Measurements from ENCODE around the gene CDK14. TPM values are rescaled to one million over a fixed set of nuclear protein-coding genes. Genes with fewer than 3 reads are reported as not detected.

CDK14 gene
- total RNA-seq, 4 donors from 2014 or later = 29.3 to 37.8 (median 33.0) TPM

DNA sequence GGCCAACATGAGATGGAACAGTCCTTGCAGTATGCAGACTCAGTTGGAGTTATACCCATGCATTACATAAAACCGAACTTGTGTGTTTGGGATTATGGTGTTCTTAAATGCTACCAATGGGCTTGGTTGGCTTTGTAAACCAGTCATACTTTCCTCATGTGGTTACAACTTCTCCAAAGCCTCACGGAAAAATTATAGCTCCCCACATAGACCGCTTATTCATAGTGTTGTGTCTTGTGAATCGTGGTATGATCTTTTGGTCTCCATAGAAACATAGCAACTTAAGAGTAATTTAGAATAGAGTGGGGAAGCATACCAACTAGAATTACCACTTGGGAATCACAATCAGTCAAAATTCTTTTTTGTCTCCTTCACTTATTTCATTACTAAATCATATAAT, 555.8 kb downstream of the CDK14 start:
- 93 to 96% methylated on average over 4 of the region's 4 CpGs for WGBS, 2 donors
- H3K4me3 ChIP-seq (replicated peaks in 1 of 3) = no peak overlapping the region
- intact Hi-C loops (cut with DNase I) = no loop called here
- no peak overlapping the region for H3K27ac ChIP-seq
- H3K27me3 ChIP-seq = no peaks in the 10 kb centered on the region
- no peaks in the 10 kb centered on the region for H3K4me1 ChIP-seq
- no peak for TF ChIP-seq POLR2A (IDR thresholded peaks at IDR 0.05)
- TF ChIP-seq, protein P1, sequence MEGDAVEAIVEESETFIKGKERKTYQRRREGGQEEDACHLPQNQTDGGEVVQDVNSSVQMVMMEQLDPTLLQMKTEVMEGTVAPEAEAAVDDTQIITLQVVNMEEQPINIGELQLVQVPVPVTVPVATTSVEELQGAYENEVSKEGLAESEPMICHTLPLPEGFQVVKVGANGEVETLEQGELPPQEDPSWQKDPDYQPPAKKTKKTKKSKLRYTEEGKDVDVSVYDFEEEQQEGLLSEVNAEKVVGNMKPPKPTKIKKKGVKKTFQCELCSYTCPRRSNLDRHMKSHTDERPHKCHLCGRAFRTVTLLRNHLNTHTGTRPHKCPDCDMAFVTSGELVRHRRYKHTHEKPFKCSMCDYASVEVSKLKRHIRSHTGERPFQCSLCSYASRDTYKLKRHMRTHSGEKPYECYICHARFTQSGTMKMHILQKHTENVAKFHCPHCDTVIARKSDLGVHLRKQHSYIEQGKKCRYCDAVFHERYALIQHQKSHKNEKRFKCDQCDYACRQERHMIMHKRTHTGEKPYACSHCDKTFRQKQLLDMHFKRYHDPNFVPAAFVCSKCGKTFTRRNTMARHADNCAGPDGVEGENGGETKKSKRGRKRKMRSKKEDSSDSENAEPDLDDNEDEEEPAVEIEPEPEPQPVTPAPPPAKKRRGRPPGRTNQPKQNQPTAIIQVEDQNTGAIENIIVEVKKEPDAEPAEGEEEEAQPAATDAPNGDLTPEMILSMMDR (IDR thresholded peaks at IDR 0.05) = no peak
- no peaks in the 10 kb centered on the region for H3K9me3 ChIP-seq
- no peak for DNase-seq
- no peaks in the 10 kb centered on the region for H3K36me3 ChIP-seq

DNA sequence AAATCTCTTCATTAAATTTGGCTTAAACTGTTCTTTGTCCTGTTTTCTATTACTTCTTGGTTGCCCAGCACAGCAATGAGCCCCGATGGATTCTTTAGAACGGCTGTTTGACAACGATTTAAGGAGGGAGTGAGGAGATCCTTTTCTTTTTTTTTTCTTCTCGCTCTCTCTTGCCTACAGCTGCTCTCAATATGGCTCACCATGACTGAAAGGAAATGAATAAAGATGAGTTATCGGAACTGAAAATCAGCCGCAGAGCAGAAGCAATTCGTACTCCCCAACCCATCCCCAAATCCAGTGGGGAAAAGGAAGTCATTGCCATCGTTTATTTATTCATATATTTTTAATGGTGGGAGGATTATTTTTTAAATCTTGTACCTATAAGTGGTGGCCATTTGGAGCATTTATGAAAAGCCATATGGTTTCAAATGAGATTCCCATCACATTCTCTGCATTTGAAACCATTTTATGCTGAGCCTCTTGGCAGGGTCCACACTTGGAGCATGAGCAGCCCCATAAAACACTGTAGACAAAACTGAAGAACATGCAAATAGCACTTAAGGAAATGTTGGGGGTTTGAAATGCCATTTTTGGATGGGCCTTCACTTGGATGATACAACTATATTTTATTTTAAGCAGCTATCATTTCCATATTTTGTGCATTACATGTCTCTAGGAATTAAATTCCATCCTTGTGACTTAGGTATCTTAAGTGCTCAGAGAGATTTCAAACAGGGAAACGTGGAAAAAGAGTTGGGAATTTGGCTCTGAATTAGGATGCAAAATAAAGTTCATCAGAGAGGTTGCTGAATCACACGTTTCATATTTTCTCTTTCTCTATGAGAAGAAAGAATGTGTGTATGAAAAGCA, 560.4 kb downstream of the CDK14 start:
- no peak for DNase-seq
- no peak overlapping the region for H3K4me3 ChIP-seq (replicated peaks in 1 of 3)
- no peak overlapping the region for H3K27ac ChIP-seq
- TF ChIP-seq, protein P1 (IDR thresholded peaks at IDR 0.05) = no peak
- no peak for TF ChIP-seq POLR2A (IDR thresholded peaks at IDR 0.05)
- H3K9me3 ChIP-seq = no peaks in the 10 kb centered on the region
- intact Hi-C loops (cut with DNase I) = no loop called here
- no peaks in the 10 kb centered on the region for H3K4me1 ChIP-seq
- 89 to 90% methylated on average over 10 of the region's 10 CpGs for WGBS, 2 donors
- H3K36me3 ChIP-seq = no peaks in the 10 kb centered on the region
- no peaks in the 10 kb centered on the region for H3K27me3 ChIP-seq

DNA sequence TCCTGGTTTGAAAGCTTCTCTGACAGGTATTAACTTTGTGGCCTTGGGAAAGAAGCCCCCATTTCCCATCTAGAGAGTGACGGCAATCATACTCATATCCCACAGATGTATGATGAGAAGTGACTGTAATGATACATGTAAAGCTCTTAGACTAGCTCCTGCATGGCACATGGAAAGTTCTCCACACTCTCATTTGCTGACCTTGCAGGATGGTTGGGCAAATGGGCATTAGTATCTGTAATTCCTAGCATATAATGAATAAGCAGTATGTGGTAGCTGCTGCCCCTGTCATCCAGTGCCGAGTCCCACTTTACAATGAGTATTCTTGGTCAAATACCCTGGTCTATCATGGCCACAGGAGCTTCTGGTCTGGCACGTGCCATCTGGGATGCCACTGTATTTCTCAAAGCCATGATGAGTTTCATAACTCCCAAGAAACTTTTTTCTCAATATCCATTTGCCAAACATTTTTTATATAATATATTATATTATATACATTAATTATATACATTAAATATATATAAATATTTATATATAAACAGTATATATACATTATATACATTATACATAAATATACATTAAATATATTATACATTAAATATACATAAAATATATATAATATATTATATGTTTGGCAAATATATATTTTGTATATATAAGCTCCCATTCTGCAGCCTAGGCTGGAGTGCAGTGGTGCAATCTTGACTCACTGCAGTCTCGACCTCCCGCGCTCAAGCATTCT, 561.6 kb downstream of the CDK14 start:
- H3K27me3 ChIP-seq = no peaks in the 10 kb centered on the region
- WGBS, 2 donors = 80 to 87% methylated on average over 6 of the region's 6 CpGs
- H3K27ac ChIP-seq = no peak overlapping the region
- H3K4me1 ChIP-seq = no peaks in the 10 kb centered on the region
- intact Hi-C loops (cut with DNase I) = no loop called here
- no peak for DNase-seq
- no peaks in the 10 kb centered on the region for H3K36me3 ChIP-seq
- TF ChIP-seq, protein P1 (IDR thresholded peaks at IDR 0.05) = no peak
- TF ChIP-seq POLR2A (IDR thresholded peaks at IDR 0.05) = no peak
- H3K9me3 ChIP-seq = no peaks in the 10 kb centered on the region
- H3K4me3 ChIP-seq (replicated peaks in 1 of 3) = no peak overlapping the region

DNA sequence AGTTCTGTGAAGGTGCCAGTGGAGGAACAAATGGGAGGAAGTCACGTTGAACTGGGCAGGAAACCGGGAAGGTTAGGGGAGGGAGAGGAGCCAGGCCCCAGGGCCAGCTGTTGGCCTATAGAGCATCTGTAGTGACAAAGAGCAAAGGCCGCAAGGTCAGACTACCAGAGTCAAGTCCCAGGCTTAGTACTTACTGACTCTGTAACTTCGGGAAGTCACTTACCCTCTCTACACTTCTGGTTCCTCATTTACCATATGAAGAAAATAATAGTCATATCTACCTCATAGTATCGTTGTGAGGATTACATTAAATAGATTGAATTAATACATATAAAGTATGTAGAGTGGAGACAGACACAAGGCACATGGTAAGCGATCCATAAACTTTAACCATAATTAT, 566.3 kb downstream of the CDK14 start:
- no peak for DNase-seq
- 69 to 71% methylated on average over 6 of the region's 6 CpGs for WGBS, 2 donors

More for the DNA sequence above, 566.3 kb downstream of the CDK14 start:
- no peaks in the 10 kb centered on the region for H3K9me3 ChIP-seq
- TF ChIP-seq, protein P1 (IDR thresholded peaks at IDR 0.05) = no peak
- TF ChIP-seq POLR2A (IDR thresholded peaks at IDR 0.05) = no peak
- intact Hi-C loops (cut with DNase I) = no loop called here
- H3K4me3 ChIP-seq (replicated peaks in 1 of 3) = no peak overlapping the region
- no peaks in the 10 kb centered on the region for H3K27me3 ChIP-seq
- no peak overlapping the region for H3K27ac ChIP-seq
- H3K36me3 ChIP-seq = no peaks in the 10 kb centered on the region
- peaks cover 0 to 10% of the 10 kb centered on the region in 2 donors for H3K4me1 ChIP-seq
